Stimulated activated CD4-positive, alpha-beta T cell treated with anti-CD3 and anti-CD28 coated beads, TNF-alpha, amount 100 ng/mL, for 24 hours (primary cell): ENCODE data around the gene KSR1.
A peak's percentile ranks its signal among the peaks of the same experiment; 100 is the strongest.
"Not testable (repeated sequence)": the region's sequence is repeated elsewhere in the genome, so short reads cannot be mapped to it uniquely, and the experiment has no call there.

Experiments
- DNase-seq, 3 experiments: peaks; one replicate each; pipeline ENCODE4 v3.0.0-alpha.2; 2020; ENCODE audit warnings: low read depth in 3 of 3

The KSR1 gene

GRCh38 chr17:27426471-27426870 is 29.8 kb upstream of the KSR1 start:
- not testable (repeated sequence) for DNase-seq

- not testable (repeated sequence) for DNase-seq
Measured at GRCh38 chr17:27427166-27427862, 28.9 kb upstream of the KSR1 start.

GRCh38 chr17:27428781-27429505 is 27.3 kb upstream of the KSR1 start:
- no peak for DNase-seq

GRCh38 chr17:27429666-27430382 is 26.4 kb upstream of the KSR1 start:
- no peak for DNase-seq

- no peak for DNase-seq
Measured at GRCh38 chr17:27430383-27430840, 25.8 kb upstream of the KSR1 start.

- DNase-seq: peak in 1 of 3 experiments; percentile 7
Measured at GRCh38 chr17:27430882-27431491, 25.3 kb upstream of the KSR1 start.

GRCh38 chr17:27433521-27433920 is 22.7 kb upstream of the KSR1 start:
- DNase-seq: no peak

- DNase-seq: not testable (repeated sequence)
Measured at GRCh38 chr17:27435431-27436070, 20.7 kb upstream of the KSR1 start.

GRCh38 chr17:27438348-27438998 is 17.8 kb upstream of the KSR1 start:
- DNase-seq: no peak

GRCh38 chr17:27439342-27439741 is 16.9 kb upstream of the KSR1 start:
- DNase-seq: no peak

- DNase-seq: no peak
Measured at GRCh38 chr17:27442702-27443101, 13.5 kb upstream of the KSR1 start.

- DNase-seq: no peak
Measured at GRCh38 chr17:27443491-27443890, 12.8 kb upstream of the KSR1 start.

GRCh38 chr17:27445971-27446370 is 10.3 kb upstream of the KSR1 start:
- DNase-seq: no peak

- DNase-seq: no peak
Measured at GRCh38 chr17:27446569-27447301, 9.5 kb upstream of the KSR1 start.

- DNase-seq: not testable (repeated sequence)
Measured at GRCh38 chr17:27448534-27448933, 7.7 kb upstream of the KSR1 start.

- DNase-seq: no peak
Measured at GRCh38 chr17:27449541-27449940, 6.7 kb upstream of the KSR1 start.

- DNase-seq: no peak
Measured at GRCh38 chr17:27449988-27450387, 6.3 kb upstream of the KSR1 start.

GRCh38 chr17:27450416-27450815 is 5.8 kb upstream of the KSR1 start:
- no peak for DNase-seq

- no peak for DNase-seq
Measured at GRCh38 chr17:27451906-27452305, 4.3 kb upstream of the KSR1 start.

- DNase-seq: no peak
Measured at GRCh38 chr17:27452828-27453227, 3.4 kb upstream of the KSR1 start.
